Measurements from ENCODE around the gene CLMN. TPM values are rescaled to one million over a fixed set of nuclear protein-coding genes. Genes with fewer than 3 reads are reported as not detected.

CLMN gene
- total RNA-seq, 1 donor: 1.1 TPM

DNA sequence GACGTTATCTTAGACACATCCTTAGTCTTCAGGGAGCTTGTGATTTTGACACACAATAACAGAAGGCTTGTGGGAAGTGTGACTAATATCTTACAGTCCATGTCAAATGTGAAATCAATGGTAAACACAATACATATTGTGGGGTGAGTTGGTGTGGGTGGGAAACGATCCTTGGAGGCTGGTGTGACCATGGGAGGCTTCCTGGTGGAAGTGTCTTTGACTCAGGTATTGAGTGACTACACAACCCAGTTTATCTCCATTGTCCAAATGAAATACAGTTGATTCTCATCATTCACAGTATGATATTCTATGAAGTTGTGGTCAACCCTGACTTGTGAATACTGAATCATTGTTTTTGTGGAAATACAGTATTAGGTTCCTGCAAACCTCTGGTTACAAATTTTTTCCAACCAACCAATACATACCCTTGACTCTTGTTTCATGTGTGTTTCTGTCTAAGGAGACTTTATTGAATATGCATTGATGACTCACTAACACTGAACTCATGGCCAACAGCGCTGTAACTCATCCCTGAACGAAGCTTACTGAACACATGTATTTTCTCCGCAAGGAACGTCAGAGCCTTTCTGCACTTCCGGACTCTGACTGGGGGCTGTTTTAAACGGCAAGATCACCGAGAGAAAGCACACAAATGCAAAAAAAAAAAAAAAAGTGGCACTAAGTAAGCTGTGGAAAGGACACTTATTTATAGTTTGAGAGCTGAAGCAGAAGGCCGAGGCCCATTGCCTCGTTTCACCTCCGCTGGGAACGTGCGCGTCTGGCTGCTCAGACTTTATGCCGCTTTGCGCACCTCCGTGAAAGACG lies 59.0 kb downstream of the CLMN start:
- no peak overlapping the region for H3K4me3 ChIP-seq (ENCODE audit: insufficient read depth, low read length)
- no peaks in the 10 kb centered on the region for H3K79me2 ChIP-seq (ENCODE audit: insufficient read depth, low read length)
- TF ChIP-seq, protein P1, sequence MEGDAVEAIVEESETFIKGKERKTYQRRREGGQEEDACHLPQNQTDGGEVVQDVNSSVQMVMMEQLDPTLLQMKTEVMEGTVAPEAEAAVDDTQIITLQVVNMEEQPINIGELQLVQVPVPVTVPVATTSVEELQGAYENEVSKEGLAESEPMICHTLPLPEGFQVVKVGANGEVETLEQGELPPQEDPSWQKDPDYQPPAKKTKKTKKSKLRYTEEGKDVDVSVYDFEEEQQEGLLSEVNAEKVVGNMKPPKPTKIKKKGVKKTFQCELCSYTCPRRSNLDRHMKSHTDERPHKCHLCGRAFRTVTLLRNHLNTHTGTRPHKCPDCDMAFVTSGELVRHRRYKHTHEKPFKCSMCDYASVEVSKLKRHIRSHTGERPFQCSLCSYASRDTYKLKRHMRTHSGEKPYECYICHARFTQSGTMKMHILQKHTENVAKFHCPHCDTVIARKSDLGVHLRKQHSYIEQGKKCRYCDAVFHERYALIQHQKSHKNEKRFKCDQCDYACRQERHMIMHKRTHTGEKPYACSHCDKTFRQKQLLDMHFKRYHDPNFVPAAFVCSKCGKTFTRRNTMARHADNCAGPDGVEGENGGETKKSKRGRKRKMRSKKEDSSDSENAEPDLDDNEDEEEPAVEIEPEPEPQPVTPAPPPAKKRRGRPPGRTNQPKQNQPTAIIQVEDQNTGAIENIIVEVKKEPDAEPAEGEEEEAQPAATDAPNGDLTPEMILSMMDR (IDR thresholded peaks at IDR 0.05; ENCODE audit: extremely low read depth, low read depth, low read length): no peak
- no peak overlapping the region for H2AFZ ChIP-seq (ENCODE audit: low read length)
- no peak overlapping the region for H3K27ac ChIP-seq (ENCODE audit: low read depth, low read length)
- H3K36me3 ChIP-seq (ENCODE audit: insufficient read depth, low read length): no peaks in the 10 kb centered on the region
- H3K27me3 ChIP-seq (ENCODE audit: insufficient read depth, low read length): no peaks in the 10 kb centered on the region
- H4K20me1 ChIP-seq (ENCODE audit: insufficient read depth, low read length): no peaks in the 10 kb centered on the region
- H3K4me1 ChIP-seq (ENCODE audit: insufficient read depth, low read length): peaks cover 14% of the 10 kb centered on the region
- H3K9me3 ChIP-seq (ENCODE audit: low read depth, low read length): no peaks in the 10 kb centered on the region
- H3K4me2 ChIP-seq (ENCODE audit: insufficient read depth, low read length): no peak overlapping the region
- no peak for DNase-seq (ENCODE audit: insufficient read length, low spot score, missing footprints)

DNA sequence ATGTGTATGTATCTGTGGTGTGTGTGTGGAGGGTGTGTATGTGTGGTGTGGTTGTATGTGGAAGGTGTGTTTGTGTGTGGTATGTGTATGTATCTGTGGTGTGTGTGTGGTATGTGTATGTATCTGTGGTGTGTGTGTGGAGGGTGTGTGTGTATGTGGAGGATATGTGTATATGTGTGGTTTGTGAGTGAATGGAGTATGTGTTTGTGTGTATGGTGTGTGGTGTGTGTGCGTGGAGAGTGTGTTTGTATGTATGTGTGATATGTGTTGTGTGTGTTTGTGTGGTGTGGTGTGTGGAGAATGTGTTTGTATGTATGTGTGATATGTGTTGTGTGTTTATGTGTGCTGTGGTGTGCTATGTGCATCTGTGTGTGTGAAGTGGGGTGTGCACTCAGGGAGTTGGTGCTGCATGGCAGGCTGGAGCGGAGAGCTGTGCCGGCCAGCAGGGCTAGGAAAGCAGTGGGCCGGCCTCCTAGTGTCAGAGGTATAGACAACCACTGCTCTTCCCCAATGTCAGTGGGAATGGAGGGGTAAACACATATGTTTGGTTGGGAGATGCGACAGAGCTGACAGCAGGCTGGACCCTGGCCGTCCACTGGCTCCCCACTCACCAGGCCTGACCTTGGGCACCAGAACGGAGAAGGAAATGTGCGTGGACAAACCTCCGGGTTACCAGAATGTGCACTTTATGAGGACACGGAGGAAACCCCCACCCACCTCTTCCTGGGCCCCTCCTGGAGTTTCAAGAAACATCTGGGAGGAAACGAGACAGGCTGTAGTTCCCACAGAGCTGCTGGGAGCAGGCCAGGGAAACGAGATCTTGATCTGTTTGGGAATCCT lies 60.7 kb downstream of the CLMN start:
- no peaks in the 10 kb centered on the region for H3K27me3 ChIP-seq (ENCODE audit: insufficient read depth, low read length)
- DNase-seq (ENCODE audit: insufficient read length, low spot score, missing footprints): no peak

DNA sequence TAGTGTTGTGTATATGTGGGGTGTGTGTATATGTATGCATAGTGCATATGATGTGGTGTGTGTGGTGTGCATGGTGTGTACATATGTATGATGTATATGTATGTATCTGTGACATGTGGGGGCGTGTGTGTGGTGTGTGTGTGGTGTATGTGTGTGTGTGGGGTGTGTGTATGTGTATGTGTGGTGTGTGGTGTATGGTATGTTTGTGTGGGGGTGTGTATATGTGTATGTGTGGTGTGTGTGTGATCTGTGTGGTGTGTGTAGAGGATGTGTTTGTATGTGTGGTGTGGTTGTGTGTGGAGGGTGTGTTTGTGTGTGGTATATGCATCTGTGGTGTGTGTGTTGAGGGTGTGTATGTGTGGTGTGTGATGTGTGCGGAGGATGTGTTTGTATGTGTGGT lies 61.6 kb downstream of the CLMN start:
- Histone ChIP-seq H3K27me3 (ENCODE audit: insufficient read depth, low read length) (no peaks in the 10 kb centered on the region), H3K27ac (ENCODE audit: low read depth, low read length) (no peak overlapping the region), H3K4me2 (ENCODE audit: insufficient read depth, low read length) (no peak overlapping the region), H3K79me2 (ENCODE audit: insufficient read depth, low read length) (no peaks in the 10 kb centered on the region), H3K4me3 (ENCODE audit: insufficient read depth, low read length) (no peak overlapping the region), H2AFZ (ENCODE audit: low read length) (no peak overlapping the region), H3K4me1 (ENCODE audit: insufficient read depth, low read length) (peaks cover 3% of the 10 kb centered on the region), H3K9me3 (ENCODE audit: low read depth, low read length) (no peaks in the 10 kb centered on the region), H4K20me1 (ENCODE audit: insufficient read depth, low read length) (no peaks in the 10 kb centered on the region), H3K36me3 (ENCODE audit: insufficient read depth, low read length) (no peaks in the 10 kb centered on the region)
- no peak for DNase-seq (ENCODE audit: insufficient read length, low spot score, missing footprints)
- TF ChIP-seq, protein P1 (IDR thresholded peaks at IDR 0.05; ENCODE audit: extremely low read depth, low read depth, low read length): no peak

More for the DNA sequence above, 60.7 kb downstream of the CLMN start:
- H3K4me2 ChIP-seq (ENCODE audit: insufficient read depth, low read length): no peak overlapping the region
- no peaks in the 10 kb centered on the region for H3K79me2 ChIP-seq (ENCODE audit: insufficient read depth, low read length)
- H3K4me3 ChIP-seq (ENCODE audit: insufficient read depth, low read length): no peak overlapping the region
- H3K36me3 ChIP-seq (ENCODE audit: insufficient read depth, low read length): no peaks in the 10 kb centered on the region
- TF ChIP-seq, protein P1 (IDR thresholded peaks at IDR 0.05; ENCODE audit: extremely low read depth, low read depth, low read length): no peak
- peaks cover 3% of the 10 kb centered on the region for H3K4me1 ChIP-seq (ENCODE audit: insufficient read depth, low read length)
- H3K9me3 ChIP-seq (ENCODE audit: low read depth, low read length): no peaks in the 10 kb centered on the region
- H4K20me1 ChIP-seq (ENCODE audit: insufficient read depth, low read length): no peaks in the 10 kb centered on the region
- no peak overlapping the region for H2AFZ ChIP-seq (ENCODE audit: low read length)
- no peak overlapping the region for H3K27ac ChIP-seq (ENCODE audit: low read depth, low read length)

DNA sequence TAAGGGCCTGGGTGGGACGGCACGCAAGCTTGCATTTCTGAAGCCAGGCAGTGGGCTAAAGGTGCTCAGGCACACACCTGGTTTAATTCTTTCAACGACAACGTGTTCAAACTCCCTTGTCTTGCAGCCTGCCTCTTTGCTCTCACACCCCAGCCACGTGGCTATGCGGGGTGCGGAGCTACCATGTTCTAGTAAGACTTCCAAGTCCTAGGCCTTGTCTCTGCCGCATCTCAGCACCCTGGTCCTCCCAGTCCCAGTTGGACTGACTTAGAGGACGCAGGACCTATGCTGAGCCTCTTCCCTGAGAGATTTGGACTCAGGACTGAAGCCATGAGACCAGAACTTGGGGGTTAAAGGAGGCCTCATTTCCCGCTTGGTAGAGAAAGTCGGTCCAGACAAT lies 62.2 kb downstream of the CLMN start:
- Histone ChIP-seq H3K36me3 (ENCODE audit: insufficient read depth, low read length) (no peaks in the 10 kb centered on the region), H3K4me1 (ENCODE audit: insufficient read depth, low read length) (peaks cover 3% of the 10 kb centered on the region), H3K9me3 (ENCODE audit: low read depth, low read length) (no peaks in the 10 kb centered on the region), H4K20me1 (ENCODE audit: insufficient read depth, low read length) (no peaks in the 10 kb centered on the region), H3K27ac (ENCODE audit: low read depth, low read length) (no peak overlapping the region), H3K4me3 (ENCODE audit: insufficient read depth, low read length) (no peak overlapping the region), H2AFZ (ENCODE audit: low read length) (no peak overlapping the region), H3K27me3 (ENCODE audit: insufficient read depth, low read length) (no peaks in the 10 kb centered on the region), H3K79me2 (ENCODE audit: insufficient read depth, low read length) (no peaks in the 10 kb centered on the region), H3K4me2 (ENCODE audit: insufficient read depth, low read length) (no peak overlapping the region)
- no peak for DNase-seq (ENCODE audit: insufficient read length, low spot score, missing footprints)
- TF ChIP-seq, protein P1 (IDR thresholded peaks at IDR 0.05; ENCODE audit: extremely low read depth, low read depth, low read length): no peak
